SK-N-SH treated with all-trans-retinoic acid at 6 μM for 48 hours (cell line): ENCODE results near the gene CXorf65.

Experiments
- ARNTL ChIP-seq: fragments of 450-650 bp; formaldehyde crosslinking; IDR thresholded peaks from 2 replicates; pipeline ENCODE4 v1.5.0; 2020; ENCODE audit warnings: low read depth, mild to moderate bottlenecking, moderate library complexity, borderline replicate concordance
- GLIS3 ChIP-seq: fragments of 250-450 bp; sonication (Bioruptor Pico); IDR thresholded peaks from 2 replicates; pipeline ENCODE4 v1.5.0; 2020; ENCODE audit warnings: mild to moderate bottlenecking, moderate library complexity
- RARB ChIP-seq: fragments of 250-450 bp; sonication (Bioruptor Pico); IDR thresholded peaks from 2 replicates; pipeline ENCODE4 v1.8.0; 2021; ENCODE audit warnings: mild to moderate bottlenecking, moderate library complexity
- TCF4 ChIP-seq: fragments of 250-450 bp; sonication (Bioruptor Pico); IDR thresholded peaks from 2 replicates; pipeline ENCODE4 v1.8.0; 2021; ENCODE audit warnings: mild to moderate bottlenecking, moderate library complexity, borderline replicate concordance
- ZC3H10 ChIP-seq: fragments of 250-450 bp; sonication (Bioruptor Pico); IDR thresholded peaks from 2 replicates; pipeline ENCODE4 v1.5.1; 2021; ENCODE audit warnings: mild to moderate bottlenecking, moderate library complexity
- TF ChIP-seq, protein P1 (sequence below): fragments of 250-450 bp; sonication (Bioruptor Pico); IDR thresholded peaks from 2 replicates; pipeline ENCODE4 v1.8.0; 2020; ENCODE audit warnings: mild to moderate bottlenecking, moderate library complexity, borderline replicate concordance
- TF ChIP-seq, protein P2 (sequence below): fragments of 250-450 bp; sonication (Bioruptor Pico); IDR thresholded peaks from 2 replicates; pipeline ENCODE4 v1.5.1; 2021; ENCODE audit warnings: mild to moderate bottlenecking, moderate library complexity
- TF ChIP-seq, protein P3 (sequence below): fragments of 250-450 bp; sonication (Bioruptor Pico); IDR thresholded peaks from 2 replicates; pipeline ENCODE4 v1.5.1; 2020; ENCODE audit warnings: low read depth, mild to moderate bottlenecking, moderate library complexity

DNA sequence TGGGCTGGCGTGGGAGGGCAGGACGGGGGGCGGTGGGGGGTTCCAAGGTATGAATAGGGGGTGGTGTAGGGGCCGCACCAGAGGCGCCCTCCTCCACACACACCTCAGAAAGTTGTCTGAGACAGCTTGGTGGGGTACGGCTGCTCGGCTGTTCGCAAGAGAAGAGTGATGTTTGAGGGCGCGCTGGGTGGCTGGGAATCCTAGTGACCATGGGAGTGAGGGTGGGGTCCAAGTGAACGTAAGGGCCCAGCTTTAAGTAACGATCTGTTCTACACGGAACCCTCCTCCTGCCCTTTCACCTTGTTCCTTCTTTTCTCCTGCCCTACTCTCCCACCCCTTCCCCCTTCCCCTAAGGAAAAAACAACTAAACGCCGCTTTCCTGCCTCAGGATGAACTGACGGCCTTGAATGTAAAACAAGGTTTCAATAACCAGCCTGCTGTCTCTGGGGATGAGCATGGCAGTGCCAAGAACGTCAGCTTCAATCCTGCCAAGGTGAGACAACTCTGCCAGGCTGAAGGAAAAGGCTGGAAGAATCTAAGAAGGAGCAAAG lies 12.5 kb upstream of the CXorf65 start:
- TF ChIP-seq, protein P1, sequence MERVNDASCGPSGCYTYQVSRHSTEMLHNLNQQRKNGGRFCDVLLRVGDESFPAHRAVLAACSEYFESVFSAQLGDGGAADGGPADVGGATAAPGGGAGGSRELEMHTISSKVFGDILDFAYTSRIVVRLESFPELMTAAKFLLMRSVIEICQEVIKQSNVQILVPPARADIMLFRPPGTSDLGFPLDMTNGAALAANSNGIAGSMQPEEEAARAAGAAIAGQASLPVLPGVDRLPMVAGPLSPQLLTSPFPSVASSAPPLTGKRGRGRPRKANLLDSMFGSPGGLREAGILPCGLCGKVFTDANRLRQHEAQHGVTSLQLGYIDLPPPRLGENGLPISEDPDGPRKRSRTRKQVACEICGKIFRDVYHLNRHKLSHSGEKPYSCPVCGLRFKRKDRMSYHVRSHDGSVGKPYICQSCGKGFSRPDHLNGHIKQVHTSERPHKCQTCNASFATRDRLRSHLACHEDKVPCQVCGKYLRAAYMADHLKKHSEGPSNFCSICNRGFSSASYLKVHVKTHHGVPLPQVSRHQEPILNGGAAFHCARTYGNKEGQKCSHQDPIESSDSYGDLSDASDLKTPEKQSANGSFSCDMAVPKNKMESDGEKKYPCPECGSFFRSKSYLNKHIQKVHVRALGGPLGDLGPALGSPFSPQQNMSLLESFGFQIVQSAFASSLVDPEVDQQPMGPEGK (CRISPR knock-in tag) = no peak
- no peak for TF ChIP-seq TCF4 (CRISPR knock-in tag)
- TF ChIP-seq, protein P2, sequence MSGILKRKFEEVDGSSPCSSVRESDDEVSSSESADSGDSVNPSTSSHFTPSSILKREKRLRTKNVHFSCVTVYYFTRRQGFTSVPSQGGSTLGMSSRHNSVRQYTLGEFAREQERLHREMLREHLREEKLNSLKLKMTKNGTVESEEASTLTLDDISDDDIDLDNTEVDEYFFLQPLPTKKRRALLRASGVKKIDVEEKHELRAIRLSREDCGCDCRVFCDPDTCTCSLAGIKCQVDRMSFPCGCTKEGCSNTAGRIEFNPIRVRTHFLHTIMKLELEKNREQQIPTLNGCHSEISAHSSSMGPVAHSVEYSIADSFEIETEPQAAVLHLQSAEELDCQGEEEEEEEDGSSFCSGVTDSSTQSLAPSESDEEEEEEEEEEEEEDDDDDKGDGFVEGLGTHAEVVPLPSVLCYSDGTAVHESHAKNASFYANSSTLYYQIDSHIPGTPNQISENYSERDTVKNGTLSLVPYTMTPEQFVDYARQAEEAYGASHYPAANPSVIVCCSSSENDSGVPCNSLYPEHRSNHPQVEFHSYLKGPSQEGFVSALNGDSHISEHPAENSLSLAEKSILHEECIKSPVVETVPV (CRISPR knock-in tag) = no peak
- no peak for TF ChIP-seq ARNTL (CRISPR knock-in tag)
- TF ChIP-seq GLIS3 (CRISPR knock-in tag) = no peak
- TF ChIP-seq, protein P3, sequence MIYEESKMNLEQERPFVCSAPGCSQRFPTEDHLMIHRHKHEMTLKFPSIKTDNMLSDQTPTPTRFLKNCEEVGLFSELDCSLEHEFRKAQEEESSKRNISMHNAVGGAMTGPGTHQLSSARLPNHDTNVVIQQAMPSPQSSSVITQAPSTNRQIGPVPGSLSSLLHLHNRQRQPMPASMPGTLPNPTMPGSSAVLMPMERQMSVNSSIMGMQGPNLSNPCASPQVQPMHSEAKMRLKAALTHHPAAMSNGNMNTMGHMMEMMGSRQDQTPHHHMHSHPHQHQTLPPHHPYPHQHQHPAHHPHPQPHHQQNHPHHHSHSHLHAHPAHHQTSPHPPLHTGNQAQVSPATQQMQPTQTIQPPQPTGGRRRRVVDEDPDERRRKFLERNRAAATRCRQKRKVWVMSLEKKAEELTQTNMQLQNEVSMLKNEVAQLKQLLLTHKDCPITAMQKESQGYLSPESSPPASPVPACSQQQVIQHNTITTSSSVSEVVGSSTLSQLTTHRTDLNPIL (CRISPR knock-in tag) = no peak
- no peak for TF ChIP-seq RARB (CRISPR knock-in tag)
- TF ChIP-seq ZC3H10 (CRISPR knock-in tag) = no peak
